Stimulated activated naive CD8-positive, alpha-beta T cell treated with anti-CD3 and anti-CD28 coated beads, Interleukin-15, Interleukin-2, amounts not matched to agents 100 U/mL and 50 U/mL, for 24 hours (primary cell): ENCODE data around the gene AMACR.

Experiments used
- ATAC-seq: fragments of 150-1000 bp; cut with Tn5 transposase; one replicate; pipeline ENCODE4 v1.10.0; 2021
- DNase-seq: peaks from one replicate; pipeline ENCODE4 v3.0.0; 2021

Gene AMACR

DNA sequence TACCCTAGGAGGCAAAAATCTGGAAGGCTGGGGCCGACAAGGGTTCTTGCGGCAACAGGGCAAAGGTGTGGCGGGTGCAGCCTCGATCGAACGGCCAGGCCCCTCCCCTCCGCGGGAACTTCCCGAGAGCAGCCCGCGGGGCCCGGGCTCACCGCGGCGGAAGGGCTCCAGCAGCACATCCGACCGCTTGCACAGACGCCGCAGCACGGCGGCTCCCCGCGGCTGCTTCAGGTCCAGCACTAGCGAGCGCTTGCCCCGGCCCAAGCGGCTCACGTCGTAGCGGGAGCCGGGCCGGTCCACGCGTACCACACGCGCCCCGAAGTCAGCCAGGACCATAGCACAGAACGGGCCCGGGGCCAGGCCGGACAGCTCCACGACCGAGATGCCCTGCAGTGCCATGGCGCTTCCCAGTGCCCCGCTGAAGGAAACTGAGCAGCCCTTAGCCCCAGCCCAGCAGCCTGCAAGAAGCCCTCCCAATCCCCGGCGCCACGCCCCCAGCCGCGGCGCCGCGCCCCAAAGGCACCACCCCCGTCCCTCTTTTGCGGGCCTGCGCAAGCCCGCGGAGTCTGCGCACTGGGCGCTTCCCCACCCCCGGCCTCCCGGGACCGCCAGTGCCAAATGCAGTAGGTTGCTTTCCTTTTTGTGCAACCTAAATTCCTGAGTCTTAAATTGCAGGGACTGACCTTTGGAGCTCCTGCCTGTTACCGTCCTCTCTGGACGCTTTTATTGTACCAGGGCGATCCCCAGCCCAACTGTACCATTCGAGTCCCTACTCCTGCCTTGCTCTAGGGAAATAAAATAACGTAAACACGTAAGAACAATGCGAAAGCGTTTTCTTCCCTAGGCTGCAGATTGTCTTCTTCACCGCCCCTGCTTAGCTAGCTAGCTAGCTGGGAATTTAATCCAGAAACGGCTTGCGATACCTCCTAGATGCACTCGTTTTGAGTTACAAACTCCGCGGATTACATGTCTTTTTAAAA is at the start of gene AMACR:
Gene AMACR, minus strand, starts transcription at position 430 of the 980 bp plus-strand sequence. Its CDS starts 31 bp downstream, at position 399.
- peak; percentile 86 for DNase-seq
- peak; percentile 88 for ATAC-seq

DNA sequence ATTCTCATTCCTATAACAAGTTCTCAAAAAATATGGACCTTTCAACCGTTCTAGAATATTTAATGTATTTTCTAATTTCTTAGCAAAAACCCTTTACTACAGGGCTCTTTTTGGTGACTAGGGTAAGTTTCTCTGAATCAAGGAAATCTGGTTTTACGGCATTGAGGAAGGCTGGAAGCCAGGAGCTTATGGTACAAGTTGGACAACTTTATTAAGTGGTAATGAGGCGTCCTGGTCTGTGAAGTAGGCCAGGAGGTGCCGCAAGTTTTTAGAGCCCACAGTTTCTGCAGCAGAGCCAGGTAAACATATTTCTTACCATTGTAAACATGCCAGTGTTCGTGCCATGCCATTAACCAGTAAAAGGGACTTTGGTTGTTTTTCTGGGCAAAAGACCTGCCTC is 49.7 kb upstream of the AMACR start:
- DNase-seq = no peak
- ATAC-seq = no peak

DNA sequence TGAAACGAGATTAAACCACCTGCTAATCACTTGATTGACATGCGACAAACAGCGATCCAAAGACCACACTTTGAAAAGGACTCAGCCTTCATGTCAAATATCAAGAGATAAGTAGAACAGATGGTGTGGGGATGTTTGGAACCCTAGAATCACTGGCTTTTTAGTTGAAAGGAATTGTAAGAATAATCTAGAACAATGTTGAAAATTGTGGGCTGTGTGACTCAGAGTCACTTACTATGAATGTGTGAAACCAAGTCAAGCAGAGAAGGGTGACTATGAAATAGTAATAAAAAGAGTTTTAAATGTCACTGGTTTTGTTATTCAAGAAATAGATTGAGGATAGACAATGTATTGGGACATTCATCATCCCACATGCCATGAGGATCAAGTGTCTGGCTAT is 49.3 kb upstream of the AMACR start:
- ATAC-seq (no peak), DNase-seq (no peak)

DNA sequence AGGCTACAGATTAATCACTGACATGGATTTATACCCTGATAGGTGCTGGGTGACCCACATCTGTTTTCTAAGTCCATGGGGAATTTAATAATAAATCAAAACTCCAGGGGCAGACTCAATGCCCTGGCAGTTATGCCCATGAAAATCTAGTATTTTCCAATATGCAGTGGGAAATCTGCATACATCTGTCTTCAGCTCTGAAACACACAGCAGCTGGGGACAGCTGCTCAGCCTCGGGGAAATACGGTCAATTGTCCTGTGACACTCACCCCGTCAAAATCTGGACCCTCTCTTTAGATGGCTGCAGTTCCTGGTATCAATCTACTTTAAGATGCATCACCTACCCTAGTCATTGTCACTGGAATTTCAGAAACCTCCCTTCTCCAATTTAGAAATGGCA is 47.8 kb upstream of the AMACR start:
- DNase-seq (no peak), ATAC-seq (no peak)

DNA sequence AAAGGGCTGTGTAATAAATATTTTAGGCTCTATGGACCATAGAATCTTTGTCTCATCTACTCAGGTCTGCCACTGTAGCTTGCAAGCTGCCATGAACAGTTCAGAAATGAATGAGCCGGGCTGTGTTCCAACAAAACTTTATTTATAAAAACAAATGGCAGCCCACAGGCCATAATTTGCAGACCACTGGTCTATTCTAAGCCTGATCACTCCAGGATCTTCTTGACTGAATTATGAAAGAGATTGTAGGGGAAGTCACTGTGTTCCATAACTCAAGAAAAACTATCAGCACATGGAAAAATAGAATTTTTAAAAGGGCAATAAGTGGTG is 46.5 kb upstream of the AMACR start:
- ATAC-seq (no peak), DNase-seq (no peak)

DNA sequence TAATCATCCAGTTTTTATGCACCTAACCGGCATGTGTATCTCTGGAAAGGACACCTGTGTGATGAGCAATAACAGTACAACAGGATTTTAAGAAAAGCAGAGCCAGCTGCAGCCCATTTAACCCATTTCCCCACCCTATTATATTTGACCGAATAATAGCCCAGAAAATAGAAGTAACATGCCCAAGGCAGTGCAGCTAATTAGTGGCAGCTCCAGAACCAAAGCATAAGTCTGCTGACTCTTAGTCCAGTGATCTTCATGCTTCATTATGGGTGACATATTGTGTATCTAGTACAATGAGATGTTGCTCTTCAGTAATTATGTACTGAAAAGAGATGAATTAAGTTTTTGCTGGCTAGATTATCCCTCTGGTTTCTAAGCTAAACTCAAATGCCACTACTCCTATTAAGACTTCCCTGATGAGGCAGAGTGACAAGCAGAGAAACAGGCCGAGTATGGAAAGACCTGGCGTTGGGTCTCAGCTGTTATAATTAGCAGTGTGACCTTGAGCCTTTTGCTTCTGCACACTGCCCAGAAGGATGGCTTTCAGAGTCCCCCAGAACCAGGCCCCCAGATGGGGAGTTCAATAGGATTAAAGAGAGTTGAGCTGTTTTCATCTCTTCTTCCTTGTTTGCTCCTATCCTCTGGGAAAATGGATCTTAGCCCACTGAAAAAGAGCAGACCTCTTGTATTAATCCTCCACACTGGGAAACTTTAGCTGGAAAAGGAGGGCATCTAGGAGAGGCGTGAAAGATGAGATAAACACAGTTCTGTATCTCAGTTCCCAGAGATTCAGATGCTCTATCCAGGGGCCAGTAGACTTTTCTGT is 45.9 kb upstream of the AMACR start:
- ATAC-seq = no peak
- DNase-seq = no peak

DNA sequence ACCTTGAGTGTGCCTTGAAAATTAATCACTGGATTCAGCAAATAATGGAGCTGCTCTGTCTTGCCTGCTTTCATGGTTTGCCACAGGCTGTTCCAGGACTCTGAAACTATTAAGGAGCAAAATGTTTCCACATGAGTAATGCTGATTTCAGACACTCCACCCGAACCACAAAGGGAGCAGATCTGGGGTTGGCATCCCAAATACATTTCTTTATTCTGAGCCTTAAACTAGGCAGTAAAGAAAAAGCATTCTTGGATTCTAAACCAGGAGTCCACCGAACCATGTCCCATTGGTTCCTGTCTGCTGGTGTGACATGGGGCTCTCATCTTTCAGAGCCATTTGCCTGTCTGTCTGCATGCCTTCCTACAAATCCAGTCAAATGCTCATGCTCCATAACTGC is 45.3 kb upstream of the AMACR start:
- ATAC-seq (no peak), DNase-seq (no peak)

DNA sequence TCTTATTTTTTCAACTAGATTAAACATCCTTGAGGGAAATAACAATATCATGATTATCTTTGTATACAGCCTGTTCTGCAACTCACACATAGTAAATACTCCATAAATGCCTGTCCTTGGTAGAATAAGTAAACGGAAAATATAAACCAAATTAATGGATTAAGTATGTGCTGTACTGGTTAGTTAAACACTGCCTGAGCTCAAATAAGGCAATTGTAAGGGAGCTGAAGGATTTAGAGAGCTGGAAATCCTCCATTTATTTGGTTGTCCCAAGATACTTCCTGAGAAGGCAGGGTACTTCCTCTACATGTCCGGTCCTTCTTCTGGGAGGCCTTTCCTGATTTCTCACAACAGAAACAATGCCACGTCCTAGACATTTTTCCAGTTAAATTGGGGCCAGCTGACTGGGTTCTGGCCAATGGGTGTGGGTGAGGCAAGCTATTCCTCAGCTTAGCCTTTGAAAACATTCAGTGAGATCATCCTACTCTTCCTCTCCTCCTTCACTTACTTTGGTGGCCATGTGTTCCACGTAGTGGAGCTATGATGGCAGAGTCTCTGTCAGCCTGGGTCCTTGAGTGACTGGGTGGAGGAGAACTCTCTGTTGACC is 43.6 kb upstream of the AMACR start:
- ATAC-seq (no peak), DNase-seq (no peak)

DNA sequence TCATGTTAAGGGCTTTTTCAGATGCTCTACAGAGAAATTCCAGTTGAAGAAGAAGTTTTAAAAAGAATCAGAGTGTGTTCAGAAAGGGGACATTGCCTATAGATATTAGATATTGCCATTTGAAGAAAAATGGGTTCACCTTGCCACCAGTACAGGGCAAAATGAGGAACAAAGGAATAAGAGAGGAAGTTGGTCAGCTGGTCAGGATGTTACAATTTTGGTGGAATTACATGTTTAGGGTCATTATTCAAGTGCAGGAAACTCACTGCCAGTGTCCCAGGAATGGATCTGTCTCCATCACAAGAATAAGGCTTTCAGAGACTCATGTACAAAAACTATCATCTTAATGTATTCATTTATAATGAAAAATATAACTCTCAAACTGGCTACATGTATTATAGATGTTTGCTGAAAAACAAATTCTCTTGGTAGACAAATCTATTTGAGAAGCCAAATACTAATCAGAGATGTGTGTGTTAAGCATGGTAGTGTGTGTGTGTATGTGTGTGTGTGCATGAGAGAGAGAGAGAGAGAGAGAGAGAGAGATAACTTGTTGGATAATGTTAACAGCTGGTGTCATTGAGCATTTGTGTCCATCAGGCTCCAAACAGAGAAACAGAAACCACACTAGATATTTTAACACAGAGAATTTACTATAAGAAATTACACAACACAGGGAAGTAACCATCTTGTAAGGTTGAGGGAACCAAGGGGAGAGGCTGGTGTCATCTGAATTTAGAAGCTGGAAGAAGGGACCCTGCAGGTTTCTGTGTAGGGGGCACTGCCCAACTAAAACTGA is 40.1 kb upstream of the AMACR start:
- ATAC-seq (no peak), DNase-seq (no peak)

DNA sequence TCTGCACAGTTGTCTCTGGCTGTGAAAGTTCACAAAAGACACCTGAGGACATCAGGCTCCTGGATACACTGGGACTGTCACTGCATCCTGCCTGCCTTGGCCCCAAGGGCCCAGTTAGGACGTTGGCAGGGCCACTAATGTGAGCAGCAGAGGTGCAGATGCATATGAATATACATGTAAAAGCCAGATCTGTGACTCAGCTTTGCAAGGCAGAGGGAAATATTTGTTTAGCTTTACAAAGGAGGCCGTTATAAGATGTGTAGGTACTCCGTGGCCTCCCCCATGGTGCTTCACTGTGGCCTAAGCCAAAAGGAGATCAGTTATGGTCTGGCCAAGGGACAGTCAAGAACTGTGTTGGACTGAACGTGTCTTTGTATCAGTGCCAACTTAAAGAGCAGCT is 39.3 kb upstream of the AMACR start:
- DNase-seq = no peak
- ATAC-seq = no peak

DNA sequence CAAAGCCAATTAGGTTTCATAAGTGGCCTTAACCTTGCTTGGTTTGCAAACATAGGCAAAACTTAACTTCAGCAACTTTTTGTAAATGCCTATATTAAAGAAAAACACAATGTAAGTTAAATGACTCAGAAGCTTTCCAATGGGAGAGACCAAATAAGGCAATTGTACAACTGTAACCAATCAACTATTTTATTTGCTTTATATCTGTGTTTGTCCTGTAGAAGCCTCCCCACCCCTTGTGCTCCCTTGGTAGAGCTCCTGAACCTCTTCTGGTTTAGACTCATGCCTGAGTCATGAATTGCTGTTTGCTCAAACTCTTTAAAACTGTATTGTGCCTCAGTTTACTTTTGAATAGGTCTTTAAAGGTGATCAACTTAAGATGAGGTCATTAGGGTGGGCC is 38.1 kb upstream of the AMACR start:
- DNase-seq (no peak), ATAC-seq (no peak)

DNA sequence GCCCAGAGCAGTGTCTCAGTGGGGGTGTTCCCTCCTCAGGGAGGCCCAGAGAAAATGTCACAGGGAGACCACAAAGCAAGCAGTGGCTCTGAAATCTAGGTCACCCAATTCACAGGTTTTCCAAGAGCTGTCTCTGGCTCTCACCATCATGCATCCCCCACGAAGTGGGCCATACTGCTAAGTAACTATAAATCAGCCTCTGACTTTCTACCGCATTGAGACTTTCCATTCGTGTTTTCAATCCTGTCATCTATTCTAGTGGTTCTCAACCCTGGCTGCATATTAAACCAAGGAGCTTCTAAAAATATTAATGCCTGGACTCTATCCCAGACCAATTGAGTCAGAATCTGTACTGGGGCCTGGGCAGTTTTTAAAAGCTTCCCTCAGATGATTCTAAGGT is 37.2 kb upstream of the AMACR start:
- peak; percentile 9 for DNase-seq

DNA sequence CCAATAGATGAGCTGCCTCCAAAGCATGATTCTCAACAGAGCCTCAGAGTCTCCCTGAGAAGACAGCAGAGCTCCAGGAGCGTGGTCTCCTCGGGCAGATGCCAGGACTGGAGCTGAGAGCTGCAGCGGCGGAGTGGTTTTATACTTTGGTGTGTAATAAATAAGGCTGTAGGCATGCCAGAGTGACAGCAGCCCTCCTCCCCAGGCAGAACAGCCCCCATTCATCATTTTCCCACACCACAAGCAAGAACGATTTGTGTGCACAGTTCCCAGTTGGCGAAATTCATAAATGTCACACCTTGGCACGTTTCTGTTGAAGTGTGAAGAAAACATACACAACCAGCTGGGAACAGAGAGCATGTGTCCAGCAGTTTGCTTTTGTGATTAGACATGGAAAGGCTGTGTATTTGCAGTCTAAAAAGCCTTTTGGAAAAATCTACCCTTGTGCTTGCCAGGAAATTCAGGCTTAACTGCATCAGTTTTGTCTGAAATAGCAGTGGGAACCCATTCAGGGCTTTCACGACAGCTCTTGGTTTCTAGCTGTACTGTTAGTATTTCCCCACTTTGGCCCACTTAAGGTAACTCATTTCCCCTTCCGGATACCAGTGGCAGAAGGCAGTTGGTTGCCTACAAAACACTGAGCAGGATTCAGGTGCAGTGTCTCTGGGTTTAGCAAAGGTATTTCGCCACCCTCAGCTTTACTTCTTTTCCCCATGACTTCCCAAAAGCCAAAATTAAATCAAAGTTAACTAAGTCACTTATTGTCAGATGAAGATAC is 35.4 kb upstream of the AMACR start, which contains the start of gene C1QTNF3:
Gene C1QTNF3, minus strand, starts transcription at position 115 of the 778 bp plus-strand sequence. Its CDS starts 88 bp downstream, at position 27.
- no peak for ATAC-seq
- DNase-seq = no peak

More for the DNA sequence above, 37.2 kb upstream of the AMACR start:
- ATAC-seq = no peak

DNA sequence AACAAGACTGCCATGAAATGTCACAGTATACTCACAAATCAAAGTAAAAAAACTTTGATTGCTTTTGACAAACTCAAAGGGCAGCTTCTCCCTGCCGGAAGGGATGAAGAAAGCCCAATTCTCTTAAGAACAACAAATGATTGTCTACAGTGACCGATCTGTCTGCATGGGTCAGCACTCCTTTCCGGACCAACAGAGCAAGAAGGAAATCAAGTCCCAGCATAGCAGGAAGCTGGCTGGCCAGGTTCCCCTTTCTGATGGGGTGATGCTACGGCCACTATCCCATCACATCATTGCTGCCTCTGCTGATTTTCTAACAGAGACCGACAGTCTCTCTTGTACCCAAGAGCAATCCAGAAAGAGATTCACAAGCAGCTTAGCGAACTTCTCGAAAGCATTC is 34.5 kb upstream of the AMACR start:
- DNase-seq (no peak), ATAC-seq (no peak)

DNA sequence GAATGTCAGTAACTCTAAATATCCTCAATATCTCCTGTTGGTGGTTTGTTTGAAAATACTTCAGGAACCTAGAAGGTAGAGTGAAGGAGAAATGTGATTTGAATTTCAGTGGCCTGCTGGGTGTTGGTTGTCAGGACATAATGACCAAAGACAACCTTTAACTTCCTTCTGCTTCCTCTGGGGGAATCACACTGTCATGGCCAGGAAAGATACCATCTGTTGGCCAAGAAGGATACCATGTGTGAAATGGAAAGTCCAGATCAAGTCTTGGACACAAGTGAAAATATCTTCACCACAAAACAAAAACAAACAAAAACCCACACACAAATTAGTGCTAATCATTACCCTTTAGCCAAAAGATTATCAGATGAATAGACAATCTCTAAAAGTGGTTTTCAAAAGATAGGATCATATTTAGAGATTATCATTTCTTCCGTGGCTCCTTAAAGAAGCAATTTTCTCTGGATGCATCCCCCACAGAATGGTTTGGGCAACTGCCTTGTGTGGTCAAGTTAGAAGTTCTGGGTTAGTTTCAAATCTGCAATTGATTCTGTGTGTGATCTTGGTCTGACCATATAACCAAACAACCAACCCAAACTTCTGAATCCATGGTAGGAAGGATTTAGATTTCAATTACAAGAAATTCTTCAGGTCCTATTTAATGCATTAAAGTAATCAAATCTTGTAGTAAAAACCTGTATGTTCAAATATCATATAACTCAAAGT is 33.6 kb upstream of the AMACR start:
- ATAC-seq = no peak
- no peak for DNase-seq

DNA sequence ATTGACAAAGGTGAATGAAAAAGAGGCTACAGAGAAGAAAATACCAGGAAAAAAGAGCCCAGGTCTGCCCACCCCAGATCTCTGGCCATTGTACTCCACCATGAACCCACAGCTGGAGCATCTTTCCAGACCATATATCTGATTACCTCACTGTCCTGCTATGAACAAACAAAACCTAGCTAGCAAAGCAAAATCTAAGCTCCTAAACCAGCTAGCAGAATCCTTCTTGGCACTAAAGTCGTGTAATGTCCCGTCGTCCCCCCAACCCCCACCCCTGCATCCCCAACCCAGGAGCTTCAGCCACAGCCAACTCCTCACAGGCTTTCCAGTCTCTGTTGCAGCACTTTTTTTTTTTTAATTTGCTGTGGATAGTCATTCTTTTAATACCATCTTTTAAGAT is 32.6 kb upstream of the AMACR start:
- DNase-seq (no peak), ATAC-seq (no peak)

DNA sequence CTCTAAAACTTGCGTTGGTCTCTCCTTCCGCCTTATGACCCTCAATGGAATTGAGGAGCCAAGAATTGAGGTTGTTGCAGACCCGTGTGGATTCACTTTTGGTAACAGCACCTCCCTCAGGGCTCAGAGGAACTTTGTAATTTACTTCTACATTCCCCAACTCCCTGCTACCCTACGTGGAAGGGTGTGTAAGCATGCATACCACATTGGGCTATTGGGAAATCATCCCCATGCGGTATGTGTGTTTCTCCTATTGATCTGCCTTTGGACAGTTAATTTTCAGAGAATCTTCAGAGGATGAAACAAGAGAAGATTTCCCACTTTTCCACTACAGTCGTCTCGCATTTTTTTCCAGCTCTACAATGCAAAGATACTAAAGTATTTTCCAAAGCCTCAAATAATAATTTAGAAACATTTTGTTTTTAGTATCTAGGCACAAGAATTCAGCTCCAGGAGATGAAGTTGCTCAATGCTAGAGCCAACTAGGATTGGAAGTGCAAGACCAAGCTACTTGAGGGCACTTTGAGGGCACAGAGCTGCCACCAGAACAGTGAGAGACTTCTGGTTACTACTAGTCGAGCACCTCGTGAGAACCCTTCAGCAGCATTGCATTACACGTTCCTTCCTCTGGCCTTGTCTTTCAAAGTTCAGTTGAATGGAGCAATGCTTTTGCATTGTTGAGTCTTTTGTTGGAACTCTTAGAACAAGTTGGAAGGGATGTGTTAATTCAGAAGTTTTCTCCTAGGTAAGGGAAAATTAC is 31.7 kb upstream of the AMACR start:
- DNase-seq = no peak
- no peak for ATAC-seq

DNA sequence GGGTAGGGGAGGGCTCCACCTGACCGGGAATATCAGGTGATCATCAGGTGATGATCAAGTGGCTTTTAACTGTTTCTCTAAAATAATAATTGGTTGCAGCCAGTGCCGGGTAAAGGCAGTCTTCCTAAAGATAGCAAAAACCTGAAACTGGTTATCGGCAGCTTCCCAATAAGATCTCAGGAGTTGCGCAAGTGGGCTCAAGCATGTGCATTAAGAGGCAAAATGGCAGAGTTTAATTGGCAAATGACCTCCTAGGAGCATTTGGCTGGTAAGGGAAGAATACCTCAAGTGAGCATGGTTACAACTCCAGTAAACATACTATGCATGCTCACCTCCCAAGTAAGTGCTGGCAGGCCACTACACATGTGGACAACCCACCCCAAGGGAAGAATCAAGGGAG is 31.0 kb upstream of the AMACR start:
- ATAC-seq = no peak
- no peak for DNase-seq

DNA sequence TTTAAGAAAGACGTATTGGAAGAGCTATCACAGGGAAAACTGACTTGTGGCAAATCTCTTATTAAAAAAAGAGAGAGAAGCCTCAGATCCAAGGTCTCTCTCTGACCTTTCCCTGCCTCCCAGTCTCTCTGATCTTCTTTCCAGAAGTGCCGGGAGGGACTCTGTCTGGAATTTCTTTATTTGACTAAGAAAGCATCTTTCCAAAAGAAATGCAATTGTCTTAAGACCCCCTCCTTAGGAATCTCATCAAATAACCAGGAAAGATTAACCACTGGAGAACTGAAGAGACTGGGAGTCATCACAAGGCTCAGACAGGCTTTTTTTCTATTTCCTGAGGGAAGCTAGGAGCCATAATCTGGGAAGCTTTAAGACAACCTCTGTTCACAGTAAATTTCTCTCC is 30.5 kb upstream of the AMACR start:
- ATAC-seq (no peak), DNase-seq (no peak)

DNA sequence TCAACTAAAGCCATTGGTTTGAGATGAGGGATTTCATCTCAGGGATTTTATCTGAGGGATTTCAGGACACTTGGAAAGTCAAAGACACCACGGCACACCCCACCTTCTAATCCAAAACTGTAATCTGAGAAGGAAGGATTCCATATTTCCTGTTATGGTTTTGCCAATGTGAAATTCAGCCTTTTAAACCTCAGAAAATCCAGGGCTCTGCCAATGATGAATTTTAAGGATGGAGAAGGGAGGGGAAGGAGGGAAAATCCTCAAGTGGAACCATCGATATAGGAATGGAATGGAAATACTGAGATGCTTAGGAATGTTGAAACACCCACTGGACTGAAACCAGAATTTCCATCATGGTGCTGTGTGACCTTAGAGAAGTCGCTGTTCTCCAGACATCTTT is 29.9 kb upstream of the AMACR start:
- ATAC-seq (no peak), DNase-seq (no peak)
